Sigmoid colon (tissue), 4 donors: ENCODE data around the gene ZNF17.

ENCODE experiments used
- EP300 ChIP-seq, 4 donors: sonication (generic); formaldehyde crosslinking; IDR thresholded peaks; one replicate each; pipeline ENCODE4 v1.6.1; 2017; ENCODE audit warnings: antibody characterized with exemption in 4 of 4
- POLR2A ChIP-seq, 2 donors: fragments of 450-650 bp; IDR thresholded peaks; one replicate each; pipeline ENCODE4 v1.6.1; 2016; ENCODE audit warnings: antibody characterized with exemption in 2 of 2, mild to moderate bottlenecking in 2 of 2, moderate library complexity in 2 of 2
- TF ChIP-seq, protein P1 (sequence below), 4 experiments: fragments of 450-650 bp in 3 of 4; fragments of 200-600 bp in 1 of 4; IDR thresholded peaks; one replicate each; pipeline ENCODE4 v1.5.1; 2016 to 2019; ENCODE audit warnings: antibody characterized with exemption in 4 of 4, mild to moderate bottlenecking in 3 of 4, moderate library complexity in 2 of 4

- TF ChIP-seq, protein P1, sequence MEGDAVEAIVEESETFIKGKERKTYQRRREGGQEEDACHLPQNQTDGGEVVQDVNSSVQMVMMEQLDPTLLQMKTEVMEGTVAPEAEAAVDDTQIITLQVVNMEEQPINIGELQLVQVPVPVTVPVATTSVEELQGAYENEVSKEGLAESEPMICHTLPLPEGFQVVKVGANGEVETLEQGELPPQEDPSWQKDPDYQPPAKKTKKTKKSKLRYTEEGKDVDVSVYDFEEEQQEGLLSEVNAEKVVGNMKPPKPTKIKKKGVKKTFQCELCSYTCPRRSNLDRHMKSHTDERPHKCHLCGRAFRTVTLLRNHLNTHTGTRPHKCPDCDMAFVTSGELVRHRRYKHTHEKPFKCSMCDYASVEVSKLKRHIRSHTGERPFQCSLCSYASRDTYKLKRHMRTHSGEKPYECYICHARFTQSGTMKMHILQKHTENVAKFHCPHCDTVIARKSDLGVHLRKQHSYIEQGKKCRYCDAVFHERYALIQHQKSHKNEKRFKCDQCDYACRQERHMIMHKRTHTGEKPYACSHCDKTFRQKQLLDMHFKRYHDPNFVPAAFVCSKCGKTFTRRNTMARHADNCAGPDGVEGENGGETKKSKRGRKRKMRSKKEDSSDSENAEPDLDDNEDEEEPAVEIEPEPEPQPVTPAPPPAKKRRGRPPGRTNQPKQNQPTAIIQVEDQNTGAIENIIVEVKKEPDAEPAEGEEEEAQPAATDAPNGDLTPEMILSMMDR (IDR thresholded peaks at IDR 0.05), result no peak
- TF ChIP-seq POLR2A (IDR thresholded peaks at IDR 0.05), result no peak
- TF ChIP-seq EP300 (IDR thresholded peaks at IDR 0.05), result no peak
These were observed 55.5 kb downstream of the ZNF17 start for GRCh38 chr19:57466489-57466888.
